ENCODE results near the gene SNF8. TPM values are rescaled to one million over a fixed set of nuclear protein-coding genes. Genes with fewer than 3 reads are reported as not detected.

The SNF8 gene
- total RNA-seq, 1 donor from 2014 or later = 153 TPM

- no peaks in the 10 kb centered on the region for H3K27me3 Mint-ChIP-seq (ENCODE audit: low read depth)
- DNase-seq (ENCODE audit: low read depth, low spot score) = no peak
- no peaks in the 10 kb centered on the region for H3K9me3 Mint-ChIP-seq
- TF ChIP-seq CTCF (conservative IDR thresholded peaks at IDR 0.05) = no peak
- no peaks in the 10 kb centered on the region for H3K36me3 Mint-ChIP-seq (ENCODE audit: low read depth)
- no peaks in the 10 kb centered on the region for H3K4me1 Mint-ChIP-seq
- H3K27ac Mint-ChIP-seq (ENCODE audit: unreplicated experiment) = no peak overlapping the region
- no peak overlapping the region for H3K4me3 Mint-ChIP-seq
Observed at GRCh38 chr17:48901241-48901640, 43.4 kb downstream of the SNF8 start.

GRCh38 chr17:48894886-48895285 lies 49.8 kb downstream of the SNF8 start:
- H3K9me3 Mint-ChIP-seq = no peaks in the 10 kb centered on the region
- H3K4me3 Mint-ChIP-seq = peak overlapping the region; percentile 56
- no peaks in the 10 kb centered on the region for H3K36me3 Mint-ChIP-seq (ENCODE audit: low read depth)
- DNase-seq (ENCODE audit: low read depth, low spot score) = no peak
- no peak overlapping the region for H3K27ac Mint-ChIP-seq (ENCODE audit: unreplicated experiment)
- H3K4me1 Mint-ChIP-seq = peaks cover 28% of the 10 kb centered on the region
- no peak for TF ChIP-seq CTCF (conservative IDR thresholded peaks at IDR 0.05)
- peaks cover 3% of the 10 kb centered on the region for H3K27me3 Mint-ChIP-seq (ENCODE audit: low read depth)

- Mint-ChIP-seq H3K36me3 (ENCODE audit: low read depth) (no peaks in the 10 kb centered on the region), H3K4me1 (peaks cover 28% of the 10 kb centered on the region), H3K4me3 (peak overlapping the region; percentile 92), H3K9me3 (no peaks in the 10 kb centered on the region), H3K27ac (ENCODE audit: unreplicated experiment) (no peak overlapping the region), H3K27me3 (ENCODE audit: low read depth) (peaks cover 3% of the 10 kb centered on the region)
- TF ChIP-seq CTCF (conservative IDR thresholded peaks at IDR 0.05) = no peak
- no peak for DNase-seq (ENCODE audit: low read depth, low spot score)
Observed at GRCh38 chr17:48893646-48894508, 50.8 kb downstream of the SNF8 start.

- Mint-ChIP-seq H3K36me3 (ENCODE audit: low read depth) (no peaks in the 10 kb centered on the region), H3K27ac (ENCODE audit: unreplicated experiment) (peak overlapping the region; percentile 98), H3K9me3 (no peaks in the 10 kb centered on the region), H3K27me3 (ENCODE audit: low read depth) (peaks cover 3% of the 10 kb centered on the region), H3K4me3 (peak overlapping the region; percentile 92), H3K4me1 (peaks cover 28% of the 10 kb centered on the region)
- DNase-seq (ENCODE audit: low read depth, low spot score) = no peak
- no peak for TF ChIP-seq CTCF (conservative IDR thresholded peaks at IDR 0.05)
Observed at GRCh38 chr17:48892940-48893645, 51.5 kb downstream of the SNF8 start.

- H3K4me1 Mint-ChIP-seq = peaks cover 28% of the 10 kb centered on the region
- no peak overlapping the region for H3K27ac Mint-ChIP-seq (ENCODE audit: unreplicated experiment)
- no peaks in the 10 kb centered on the region for H3K36me3 Mint-ChIP-seq (ENCODE audit: low read depth)
- H3K9me3 Mint-ChIP-seq = no peaks in the 10 kb centered on the region
- no peak overlapping the region for H3K4me3 Mint-ChIP-seq
- no peak for DNase-seq (ENCODE audit: low read depth, low spot score)
- TF ChIP-seq CTCF (conservative IDR thresholded peaks at IDR 0.05) = no peak
- H3K27me3 Mint-ChIP-seq (ENCODE audit: low read depth) = peaks cover 3% of the 10 kb centered on the region
Observed at GRCh38 chr17:48890086-48890485, 54.6 kb downstream of the SNF8 start.
